ENCODE measurements around the gene TMEM272.

The TMEM272 gene

GRCh38 chr13:51823863-51824262 lies 21.1 kb downstream of the TMEM272 start:
- Mint-ChIP-seq H3K9me3 (no peaks in the 10 kb centered on the region), H3K27ac (no peak overlapping the region), H3K4me1 (peaks cover 61% of the 10 kb centered on the region), H3K27me3 (no peaks in the 10 kb centered on the region), H3K36me3 (no peaks in the 10 kb centered on the region), H3K4me3 (no peak overlapping the region)
- no peak for ATAC-seq

GRCh38 chr13:51823359-51823758 lies 21.6 kb downstream of the TMEM272 start:
- no peak overlapping the region for H3K4me3 Mint-ChIP-seq
- peaks cover 61% of the 10 kb centered on the region for H3K4me1 Mint-ChIP-seq
- H3K27me3 Mint-ChIP-seq: no peaks in the 10 kb centered on the region
- no peak for ATAC-seq
- H3K36me3 Mint-ChIP-seq: no peaks in the 10 kb centered on the region
- no peaks in the 10 kb centered on the region for H3K9me3 Mint-ChIP-seq
- H3K27ac Mint-ChIP-seq: no peak overlapping the region

GRCh38 chr13:51822106-51822815 lies 22.7 kb downstream of the TMEM272 start:
- peaks cover 66% of the 10 kb centered on the region for H3K4me1 Mint-ChIP-seq
- no peak for ATAC-seq

GRCh38 chr13:51821606-51822005 lies 23.4 kb downstream of the TMEM272 start:
- Mint-ChIP-seq H3K27ac (peak overlapping the region; percentile 53), H3K9me3 (no peaks in the 10 kb centered on the region), H3K4me1 (peaks cover 66% of the 10 kb centered on the region), H3K36me3 (no peaks in the 10 kb centered on the region), H3K27me3 (no peaks in the 10 kb centered on the region), H3K4me3 (peak overlapping the region; percentile 54)
- peak; percentile 74 for ATAC-seq

More at GRCh38 chr13:51822106-51822815, 22.7 kb downstream of the TMEM272 start:
- Mint-ChIP-seq H3K36me3 (no peaks in the 10 kb centered on the region), H3K27me3 (no peaks in the 10 kb centered on the region), H3K9me3 (no peaks in the 10 kb centered on the region), H3K4me3 (peak overlapping the region; percentile 54), H3K27ac (peak overlapping the region; percentile 53)

GRCh38 chr13:51820016-51820597 lies 24.9 kb downstream of the TMEM272 start:
- Mint-ChIP-seq H3K27me3 (no peaks in the 10 kb centered on the region), H3K27ac (peak overlapping the region; percentile 80), H3K4me1 (peaks cover 62% of the 10 kb centered on the region), H3K9me3 (no peaks in the 10 kb centered on the region), H3K36me3 (no peaks in the 10 kb centered on the region), H3K4me3 (no peak overlapping the region)
- ATAC-seq: no peak

- Mint-ChIP-seq H3K4me3 (peak overlapping the region; percentile 3), H3K36me3 (no peaks in the 10 kb centered on the region), H3K27ac (peak overlapping the region; percentile 80), H3K9me3 (no peaks in the 10 kb centered on the region), H3K27me3 (no peaks in the 10 kb centered on the region), H3K4me1 (peaks cover 62% of the 10 kb centered on the region)
- ATAC-seq: no peak
Observed at GRCh38 chr13:51819544-51819943, 25.4 kb downstream of the TMEM272 start.

- peak overlapping the region; percentile 80 for H3K27ac Mint-ChIP-seq
- no peaks in the 10 kb centered on the region for H3K9me3 Mint-ChIP-seq
- no peaks in the 10 kb centered on the region for H3K27me3 Mint-ChIP-seq
- H3K36me3 Mint-ChIP-seq: no peaks in the 10 kb centered on the region
- peak overlapping the region; percentile 5 for H3K4me3 Mint-ChIP-seq
- peak; percentile 76 for ATAC-seq
- peaks cover 62% of the 10 kb centered on the region for H3K4me1 Mint-ChIP-seq
Observed at GRCh38 chr13:51818781-51819511, 26.0 kb downstream of the TMEM272 start.

GRCh38 chr13:51818276-51818675 lies 26.7 kb downstream of the TMEM272 start:
- peaks cover 62% of the 10 kb centered on the region for H3K4me1 Mint-ChIP-seq
- H3K27ac Mint-ChIP-seq: peak overlapping the region; percentile 80
- no peaks in the 10 kb centered on the region for H3K27me3 Mint-ChIP-seq
- no peak overlapping the region for H3K4me3 Mint-ChIP-seq
- H3K9me3 Mint-ChIP-seq: no peaks in the 10 kb centered on the region
- H3K36me3 Mint-ChIP-seq: no peaks in the 10 kb centered on the region
- ATAC-seq: no peak

- Mint-ChIP-seq H3K36me3 (no peaks in the 10 kb centered on the region), H3K9me3 (no peaks in the 10 kb centered on the region), H3K27ac (peak overlapping the region; percentile 80), H3K4me3 (no peak overlapping the region), H3K4me1 (peaks cover 59% of the 10 kb centered on the region), H3K27me3 (no peaks in the 10 kb centered on the region)
- ATAC-seq: no peak
Observed at GRCh38 chr13:51817717-51818116, 27.3 kb downstream of the TMEM272 start.

- H3K27ac Mint-ChIP-seq: no peak overlapping the region
- no peaks in the 10 kb centered on the region for H3K36me3 Mint-ChIP-seq
- H3K27me3 Mint-ChIP-seq: no peaks in the 10 kb centered on the region
- no peak for ATAC-seq
- H3K4me3 Mint-ChIP-seq: no peak overlapping the region
- no peaks in the 10 kb centered on the region for H3K9me3 Mint-ChIP-seq
- H3K4me1 Mint-ChIP-seq: peaks cover 57% of the 10 kb centered on the region
Observed at GRCh38 chr13:51816604-51817249, 28.2 kb downstream of the TMEM272 start.

GRCh38 chr13:51815848-51816247 lies 29.1 kb downstream of the TMEM272 start:
- Mint-ChIP-seq H3K27me3 (no peaks in the 10 kb centered on the region), H3K4me1 (peaks cover 57% of the 10 kb centered on the region), H3K36me3 (no peaks in the 10 kb centered on the region), H3K9me3 (no peaks in the 10 kb centered on the region), H3K27ac (no peak overlapping the region), H3K4me3 (no peak overlapping the region)
- no peak for ATAC-seq

- H3K27me3 Mint-ChIP-seq: no peaks in the 10 kb centered on the region
- H3K36me3 Mint-ChIP-seq: no peaks in the 10 kb centered on the region
- H3K9me3 Mint-ChIP-seq: no peaks in the 10 kb centered on the region
- peaks cover 53% of the 10 kb centered on the region for H3K4me1 Mint-ChIP-seq
- peak overlapping the region; percentile 51 for H3K4me3 Mint-ChIP-seq
- peak overlapping the region; percentile 77 for H3K27ac Mint-ChIP-seq
- peak; percentile 77 for ATAC-seq
Observed at GRCh38 chr13:51814825-51815650, 29.9 kb downstream of the TMEM272 start.

GRCh38 chr13:51814071-51814470 lies 30.9 kb downstream of the TMEM272 start:
- Mint-ChIP-seq H3K27ac (no peak overlapping the region), H3K27me3 (no peaks in the 10 kb centered on the region), H3K4me3 (no peak overlapping the region), H3K36me3 (peaks cover 9% of the 10 kb centered on the region), H3K4me1 (peaks cover 43% of the 10 kb centered on the region), H3K9me3 (no peaks in the 10 kb centered on the region)
- ATAC-seq: no peak

- Mint-ChIP-seq H3K27me3 (no peaks in the 10 kb centered on the region), H3K9me3 (peaks cover 3% of the 10 kb centered on the region), H3K4me1 (peaks cover 29% of the 10 kb centered on the region), H3K4me3 (no peak overlapping the region), H3K27ac (peak overlapping the region; percentile 9), H3K36me3 (peaks cover 9% of the 10 kb centered on the region)
- ATAC-seq: peak; percentile 47
Observed at GRCh38 chr13:51811920-51812451, 33.0 kb downstream of the TMEM272 start.
